ENCODE results near the gene TBC1D3B.
"Not testable (repeated sequence)": the region's sequence is repeated elsewhere in the genome, so short reads cannot be mapped to it uniquely, and the experiment has no call there.

TBC1D3B gene

DNA sequence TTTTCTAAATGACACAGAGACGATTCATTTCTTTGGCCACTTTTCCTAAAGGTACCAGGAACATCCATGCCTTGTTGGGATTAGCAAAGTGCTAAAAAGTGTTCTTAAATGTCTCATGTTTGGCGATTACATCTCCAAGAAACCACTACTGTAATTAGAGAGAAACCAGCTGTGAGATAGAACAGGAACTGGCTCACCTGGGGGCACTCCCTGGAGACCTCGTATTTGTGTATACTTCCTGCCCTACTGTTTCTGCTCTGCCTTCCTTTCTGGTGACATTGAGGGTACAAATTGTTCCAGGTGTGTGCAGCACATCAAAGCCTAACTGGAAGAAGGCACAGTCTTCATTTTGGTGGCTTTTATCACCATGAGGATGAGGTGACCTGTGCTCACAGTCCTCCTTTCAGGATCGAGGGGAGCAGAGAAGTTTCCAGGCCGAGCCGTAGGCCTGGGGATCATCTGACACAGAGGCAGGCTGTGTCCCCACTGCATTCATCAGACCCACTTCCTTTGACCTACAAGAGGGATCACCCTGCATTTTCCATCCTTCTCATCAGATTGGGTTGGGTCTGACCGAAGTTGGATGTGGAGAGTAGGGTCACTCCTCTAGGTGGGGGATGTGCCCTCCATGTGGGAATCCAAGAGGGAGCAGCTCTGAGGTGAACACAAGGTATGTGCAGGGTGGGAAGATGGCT, 49.1 kb downstream of the TBC1D3B start:
- DNase-seq: no peak

DNA sequence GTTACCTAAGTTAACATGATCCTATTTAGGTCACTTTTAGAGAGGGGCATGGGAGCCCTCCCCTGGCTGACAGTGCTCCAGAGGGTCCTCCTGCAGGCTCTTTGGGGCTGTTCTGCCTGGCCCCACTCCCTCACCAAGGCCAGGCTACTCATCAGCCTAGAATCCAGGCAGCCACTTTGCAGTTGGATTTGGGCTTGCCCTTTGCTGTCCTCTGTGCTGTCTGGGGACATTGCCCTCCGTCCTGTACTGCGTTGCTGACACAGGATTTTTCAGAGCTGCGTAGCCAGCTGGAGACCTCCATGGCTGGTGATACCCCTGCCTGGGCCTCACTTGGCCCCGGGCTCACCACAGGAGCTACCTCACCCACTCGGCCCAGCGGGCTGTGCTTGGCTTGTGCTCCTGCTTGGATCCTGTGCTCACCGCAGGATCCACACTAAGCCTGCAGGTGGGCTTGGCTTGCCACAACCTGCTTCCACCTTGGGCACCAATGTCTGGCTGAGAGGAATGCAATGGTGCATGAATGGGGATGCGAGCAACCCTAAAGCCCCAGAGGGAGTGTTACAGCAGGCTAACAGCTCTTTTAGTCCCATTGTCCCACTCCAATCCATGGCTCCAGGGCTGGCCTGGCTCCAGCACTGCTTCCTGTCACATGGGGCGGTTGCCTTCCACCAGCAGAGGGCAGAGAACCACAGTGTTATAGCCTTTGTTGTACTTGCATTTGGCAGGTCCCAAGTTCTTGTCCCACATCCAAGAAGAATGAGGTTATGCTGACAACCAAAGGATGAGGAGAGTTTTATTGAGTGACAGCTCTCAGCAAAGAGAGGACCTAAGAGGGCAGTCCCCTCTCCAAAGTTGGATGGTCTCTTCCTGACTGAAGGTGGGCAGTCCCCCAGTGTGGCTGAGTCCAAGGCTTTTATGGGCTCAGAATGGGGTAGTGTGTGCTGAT, 51.3 kb downstream of the TBC1D3B start:
- DNase-seq: no peak

DNA sequence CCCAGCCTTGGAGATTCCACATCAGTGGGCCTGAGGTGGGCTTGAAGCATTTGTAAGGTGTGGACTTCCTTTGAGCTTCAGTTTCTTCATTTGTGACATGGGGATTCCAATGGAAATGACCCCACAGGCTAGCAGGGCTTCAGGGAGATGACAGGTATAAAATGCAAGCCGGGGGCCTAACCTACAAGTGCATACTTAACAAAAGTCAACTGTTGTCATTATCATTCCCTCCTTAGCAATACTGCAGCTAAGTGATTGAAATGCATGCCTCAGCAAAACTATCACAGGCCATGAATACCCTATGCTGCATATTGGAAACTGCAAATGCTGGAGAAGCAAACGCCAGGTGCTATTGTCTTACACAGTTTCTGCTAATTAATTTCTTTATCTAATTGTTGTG, 53.0 kb downstream of the TBC1D3B start:
- DNase-seq: no peak

DNA sequence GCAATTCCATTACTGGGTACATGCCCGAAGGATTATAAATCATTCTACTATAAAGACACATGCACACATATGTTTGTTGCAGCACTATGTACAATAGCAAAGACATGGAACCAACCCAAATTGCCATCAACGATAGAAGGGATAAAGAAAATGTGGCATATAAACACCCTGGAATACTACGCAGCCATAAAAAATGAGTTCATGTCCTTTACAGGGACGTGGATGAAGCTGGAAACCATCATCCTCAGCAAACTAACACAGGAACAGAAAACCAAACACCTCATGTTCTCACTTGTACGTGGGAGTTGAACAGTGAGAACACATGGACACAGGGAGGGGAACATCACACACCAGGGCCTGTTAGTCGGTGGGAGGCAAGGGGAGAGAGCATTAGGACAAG, 55.3 kb downstream of the TBC1D3B start:
- not testable (repeated sequence) for DNase-seq

DNA sequence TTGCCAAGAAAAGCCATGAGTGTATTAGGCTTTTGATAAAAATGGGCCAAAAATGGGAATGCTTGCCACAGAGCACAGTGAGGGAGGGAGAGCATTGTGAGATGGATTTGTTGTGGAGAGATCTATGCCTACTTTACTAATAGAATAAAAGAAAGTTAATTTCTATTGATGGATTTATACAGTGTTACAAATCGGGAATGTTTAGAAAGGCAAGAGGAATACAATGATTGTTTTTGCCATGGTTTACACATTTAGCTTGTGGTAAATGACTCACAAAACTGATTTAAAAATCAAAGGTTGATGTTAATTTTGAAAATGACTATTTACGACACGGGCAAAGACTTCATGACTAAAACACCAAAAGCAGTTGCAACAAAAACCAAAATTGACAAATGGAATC, 56.2 kb downstream of the TBC1D3B start:
- DNase-seq: no peak

DNA sequence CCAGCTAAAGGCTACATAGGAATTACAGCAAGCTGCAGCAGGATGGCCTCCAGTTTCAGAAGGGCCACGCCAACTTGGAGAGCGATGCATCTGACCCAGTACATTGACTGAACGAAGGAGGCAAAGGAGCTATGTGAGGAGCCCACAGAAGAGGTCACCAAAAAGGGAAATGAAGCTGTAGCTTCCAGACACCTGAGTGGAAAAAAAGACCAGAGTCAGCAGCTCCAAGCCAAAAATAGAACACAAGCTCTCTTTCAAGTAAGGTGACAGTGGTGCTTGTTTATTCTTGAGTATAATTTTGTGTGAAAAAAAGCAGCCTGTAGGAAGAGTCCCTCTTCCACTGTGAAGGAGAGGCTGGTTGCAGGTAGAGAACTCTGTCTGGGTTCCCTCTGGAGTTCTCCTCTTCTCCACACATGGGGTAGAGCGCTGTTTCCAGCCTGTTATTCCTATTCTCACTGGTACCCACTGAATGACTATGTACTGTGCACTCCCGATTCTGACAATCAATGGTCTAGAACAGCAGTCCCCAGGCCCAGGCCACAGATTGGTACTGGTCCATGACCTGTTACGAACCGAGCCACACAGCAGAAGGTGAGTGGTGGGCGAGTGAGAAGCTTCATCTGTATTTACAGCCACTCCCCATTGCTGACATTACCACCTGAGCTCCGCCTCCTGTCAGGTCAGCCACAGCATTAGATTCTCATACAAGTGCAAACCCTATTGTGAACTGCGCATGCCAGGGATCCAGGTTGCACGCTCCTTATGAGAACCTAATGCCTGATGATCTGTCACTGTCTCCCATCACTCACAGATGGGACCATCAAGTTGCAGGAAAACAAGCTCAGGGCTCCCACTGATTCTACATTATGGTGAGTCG, 57.7 kb downstream of the TBC1D3B start:
- no peak for DNase-seq

DNA sequence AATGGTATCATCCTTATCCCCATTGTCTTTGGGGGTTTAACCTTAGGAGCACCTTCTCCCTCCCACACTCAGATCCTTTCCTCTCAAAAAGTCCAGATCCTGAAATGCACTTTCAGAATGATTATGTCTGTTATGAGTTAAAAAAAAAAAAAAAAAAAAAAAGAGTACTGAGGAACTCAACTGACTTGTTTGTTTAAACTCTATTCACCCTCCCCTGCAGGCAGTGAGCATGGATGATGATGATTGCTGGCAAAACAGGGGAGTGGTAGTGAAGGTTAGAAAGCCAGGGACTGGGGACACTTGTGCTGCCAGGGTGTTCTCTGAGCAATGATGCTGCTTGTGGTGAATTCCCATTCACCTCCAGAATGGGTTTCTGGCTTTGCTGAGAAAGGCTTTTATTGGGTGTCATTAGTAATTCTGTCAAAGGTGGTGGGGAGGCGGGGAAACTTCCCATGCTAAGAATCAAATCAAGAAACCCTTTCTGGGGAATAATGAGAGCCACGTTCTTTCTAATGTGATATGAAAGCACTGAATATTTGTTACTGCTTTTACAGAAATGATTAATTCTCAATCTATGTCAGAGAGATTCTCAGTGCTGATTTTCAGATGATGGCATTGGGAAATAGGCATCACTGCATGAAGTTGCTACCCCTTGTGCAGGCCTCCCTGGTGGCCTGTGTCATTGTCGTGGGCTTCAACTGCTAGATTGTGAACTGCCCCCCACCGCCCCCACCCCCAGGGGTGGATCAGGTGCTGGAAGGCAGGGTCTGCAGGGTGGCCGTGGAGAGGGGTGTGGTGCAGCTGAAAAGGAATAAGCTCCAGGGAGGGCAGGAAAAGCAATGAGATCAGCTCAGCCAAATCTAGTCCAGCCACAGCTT, 58.7 kb downstream of the TBC1D3B start:
- DNase-seq: no peak
